Colonic mucosa (tissue), 4 donors: ENCODE measurements around the gene FNDC3B. TPM values are rescaled to one million over a fixed set of nuclear protein-coding genes. Genes with fewer than 3 reads are reported as not detected.

Experiments used
- DNase-seq: peaks from one replicate; pipeline ENCODE4 v3.0.0-alpha.2; 2020
- H3K27ac ChIP-seq: fragments of 200-600 bp; one replicate; pipeline ENCODE4 v1.8.0; 2021
- H3K27me3 ChIP-seq: fragments of 200-600 bp; one replicate; pipeline ENCODE4 v1.8.0; 2021
- H3K36me3 ChIP-seq: fragments of 200-600 bp; one replicate; pipeline ENCODE4 v1.8.0; 2021
- H3K4me1 ChIP-seq: fragments of 200-600 bp; one replicate; pipeline ENCODE4 v1.8.0; 2021; ENCODE audit warnings: mild to moderate bottlenecking
- H3K4me3 ChIP-seq: fragments of 200-600 bp; one replicate; pipeline ENCODE4 v1.8.0; 2021
- H3K9ac ChIP-seq, 2 donors: one replicate each; pipeline ENCODE4 v1.7.0; 2013; ENCODE audit warnings: control low read depth in 2 of 2, low read depth in 2 of 2, low read length in 2 of 2
- H3K9me3 ChIP-seq: fragments of 200-600 bp; one replicate; pipeline ENCODE4 v1.8.0; 2021
- intact Hi-C: fragments of 100-400 bp; cut with DNase I; formaldehyde crosslinking; loops from one replicate; pipeline ENCODE4 v1.14.1; 2022
- total RNA-seq, 2 donors: library from RNA; stranded (reverse); fragmentation: NEBNext Ultra II Directional in 1 of 2; extraction: Animal tissue kit (Norgen Biotek cat#: 25700) in 1 of 2; gene quantifications; one replicate each; pipeline ENCODE4 v1.2.1, GENCODE V29; 2021
- TF ChIP-seq, protein P1 (sequence below): fragments of 200-600 bp; IDR thresholded peaks from one replicate; pipeline ENCODE4 v1.8.0; 2022; ENCODE audit warnings: antibody characterized with exemption, mild to moderate bottlenecking
- donor health status: healthy.
- donor health status: DM: no; HTN: no; CAD: no.
- donor health status: DM: no; HTN: no; CAD: no.

Gene FNDC3B
- total RNA-seq, 2 donors from 2014 or later = 66.7 to 142 TPM

DNA sequence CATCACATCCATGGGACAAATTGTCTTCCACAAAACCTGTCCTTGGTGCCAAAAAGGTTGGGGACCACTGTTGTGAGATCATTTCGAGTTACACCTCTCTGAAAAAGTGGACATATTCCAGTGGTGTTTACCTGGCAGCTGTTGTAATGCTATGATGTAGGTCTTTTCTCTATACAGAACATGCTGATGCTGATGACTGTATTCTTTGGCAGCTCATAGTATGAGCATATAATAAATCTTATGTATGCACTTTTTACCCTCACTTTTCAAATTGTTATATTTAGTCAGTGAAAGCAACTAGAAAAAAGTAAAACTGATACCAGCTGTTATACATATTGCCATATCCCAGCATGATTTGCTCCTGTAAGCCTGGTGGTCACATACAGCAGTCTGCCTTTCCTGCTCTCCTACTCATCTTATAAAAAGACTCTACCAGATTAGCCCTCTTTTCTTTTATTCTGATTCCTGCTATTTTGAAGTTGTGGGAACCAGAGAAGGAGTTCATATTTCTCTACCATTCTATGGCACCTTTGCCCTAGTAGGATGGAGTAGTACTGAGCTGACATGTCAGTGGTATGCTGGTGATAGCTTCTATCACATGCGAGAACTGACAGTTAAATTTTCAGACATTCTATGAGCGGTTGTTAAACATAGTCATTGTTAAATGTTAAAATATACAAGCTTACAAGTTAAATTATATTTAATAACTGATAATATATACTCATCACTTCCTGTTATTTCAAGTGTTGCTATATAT lies 128.7 kb downstream of the FNDC3B start:
- Histone ChIP-seq H3K27me3 (no peaks in the 10 kb centered on the region), H3K4me3 (no peak overlapping the region), H3K4me1 (peaks cover 7% of the 10 kb centered on the region), H3K9ac (no peak overlapping the region), H3K36me3 (no peaks in the 10 kb centered on the region), H3K9me3 (no peaks in the 10 kb centered on the region), H3K27ac (no peak overlapping the region)
- TF ChIP-seq, protein P1, sequence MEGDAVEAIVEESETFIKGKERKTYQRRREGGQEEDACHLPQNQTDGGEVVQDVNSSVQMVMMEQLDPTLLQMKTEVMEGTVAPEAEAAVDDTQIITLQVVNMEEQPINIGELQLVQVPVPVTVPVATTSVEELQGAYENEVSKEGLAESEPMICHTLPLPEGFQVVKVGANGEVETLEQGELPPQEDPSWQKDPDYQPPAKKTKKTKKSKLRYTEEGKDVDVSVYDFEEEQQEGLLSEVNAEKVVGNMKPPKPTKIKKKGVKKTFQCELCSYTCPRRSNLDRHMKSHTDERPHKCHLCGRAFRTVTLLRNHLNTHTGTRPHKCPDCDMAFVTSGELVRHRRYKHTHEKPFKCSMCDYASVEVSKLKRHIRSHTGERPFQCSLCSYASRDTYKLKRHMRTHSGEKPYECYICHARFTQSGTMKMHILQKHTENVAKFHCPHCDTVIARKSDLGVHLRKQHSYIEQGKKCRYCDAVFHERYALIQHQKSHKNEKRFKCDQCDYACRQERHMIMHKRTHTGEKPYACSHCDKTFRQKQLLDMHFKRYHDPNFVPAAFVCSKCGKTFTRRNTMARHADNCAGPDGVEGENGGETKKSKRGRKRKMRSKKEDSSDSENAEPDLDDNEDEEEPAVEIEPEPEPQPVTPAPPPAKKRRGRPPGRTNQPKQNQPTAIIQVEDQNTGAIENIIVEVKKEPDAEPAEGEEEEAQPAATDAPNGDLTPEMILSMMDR = no peak
- intact Hi-C loops = no loop called here
- no peak for DNase-seq

DNA sequence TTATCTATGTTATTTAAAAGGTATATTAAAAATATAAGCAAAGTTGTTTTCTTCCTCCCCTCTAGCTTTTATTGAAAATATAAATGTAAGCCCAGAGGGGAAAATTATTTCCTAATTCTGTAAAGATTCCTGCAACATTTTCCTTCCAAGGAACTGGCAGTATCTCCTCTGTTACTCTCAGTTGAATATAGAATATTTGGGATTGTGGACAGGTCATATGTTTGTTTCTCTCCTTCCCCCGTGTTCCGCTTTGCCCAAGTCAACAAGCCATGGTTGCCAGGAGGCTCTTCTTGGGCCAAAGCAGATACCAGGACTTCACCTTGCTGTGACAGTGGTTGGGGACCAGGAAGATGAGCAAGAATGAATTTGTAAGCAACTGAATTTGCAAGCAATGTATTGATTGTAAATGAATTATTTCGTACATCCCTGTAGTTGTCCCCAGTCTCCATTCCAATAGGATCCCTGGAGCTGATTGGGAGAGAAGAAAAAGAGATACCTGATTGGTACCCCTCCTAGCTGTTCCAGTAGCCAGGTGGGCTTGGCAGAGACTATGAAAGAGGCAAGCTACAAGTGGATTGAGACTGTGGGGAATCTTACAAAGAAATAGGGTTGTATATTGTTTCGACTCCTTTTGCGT lies 130.8 kb downstream of the FNDC3B start:
- Histone ChIP-seq H3K4me3 (no peak overlapping the region), H3K9me3 (no peaks in the 10 kb centered on the region), H3K27me3 (no peaks in the 10 kb centered on the region), H3K4me1 (peaks cover 7% of the 10 kb centered on the region), H3K36me3 (no peaks in the 10 kb centered on the region), H3K9ac (no peak overlapping the region), H3K27ac (no peak overlapping the region)
- TF ChIP-seq, protein P1 = no peak
- intact Hi-C loops = no loop called here
- no peak for DNase-seq

DNA sequence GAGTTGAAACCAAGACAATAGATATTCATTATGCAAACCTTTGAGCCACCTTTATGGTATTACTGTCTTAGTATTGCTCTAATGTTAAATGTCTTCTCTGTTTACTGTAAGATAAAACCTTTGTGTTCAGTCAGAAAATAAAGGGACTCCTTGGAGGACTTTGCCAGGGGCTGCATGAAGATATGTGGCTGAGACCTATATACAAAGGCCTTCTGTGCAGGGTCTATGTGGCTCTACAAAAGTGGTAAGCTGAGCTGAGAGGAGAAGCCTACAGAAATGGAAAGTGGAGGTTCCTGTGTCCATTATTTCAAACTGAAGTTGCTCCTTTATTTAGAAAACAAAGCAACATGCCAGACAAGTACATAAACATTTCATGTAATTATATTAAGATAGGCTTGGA lies 131.5 kb downstream of the FNDC3B start:
- Histone ChIP-seq H3K36me3 (no peaks in the 10 kb centered on the region), H3K9me3 (no peaks in the 10 kb centered on the region), H3K27me3 (no peaks in the 10 kb centered on the region), H3K27ac (no peak overlapping the region), H3K4me1 (peaks cover 7% of the 10 kb centered on the region), H3K4me3 (no peak overlapping the region), H3K9ac (no peak overlapping the region)
- TF ChIP-seq, protein P1 = no peak
- intact Hi-C loops = no loop called here
- no peak for DNase-seq

DNA sequence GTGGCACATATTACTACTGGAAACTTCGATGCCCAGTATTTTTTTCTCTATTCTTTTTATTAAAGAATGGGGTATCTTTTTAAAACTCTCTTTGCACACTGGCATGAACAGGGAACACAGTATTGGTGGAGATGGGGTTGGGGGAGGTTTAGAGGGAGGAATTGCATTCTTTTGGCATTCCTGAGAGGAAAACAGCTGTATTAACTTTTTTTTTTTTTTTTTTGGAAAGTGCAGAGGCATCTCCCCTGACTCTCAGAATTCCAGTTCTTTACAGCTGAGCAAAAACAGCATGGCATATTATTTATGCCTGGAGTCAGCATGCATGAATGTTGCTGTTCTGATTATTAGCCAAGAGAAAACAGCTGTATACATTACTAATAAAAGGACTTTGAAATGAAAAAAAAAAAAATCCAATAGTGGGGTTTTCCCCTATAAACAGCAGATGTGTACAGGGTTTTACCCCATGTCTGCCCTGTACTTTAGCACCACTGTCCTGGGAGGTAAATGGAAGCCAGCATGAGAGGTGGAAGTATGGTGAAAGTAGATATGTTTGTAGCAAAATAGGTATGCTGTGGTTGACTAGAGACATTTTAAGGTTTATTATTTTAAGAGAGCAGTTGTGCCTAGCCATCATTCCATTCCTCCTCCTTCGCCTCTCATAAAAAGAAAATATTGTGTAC lies 132.2 kb downstream of the FNDC3B start:
- H3K27me3 ChIP-seq = no peaks in the 10 kb centered on the region
- TF ChIP-seq, protein P1 = no peak
- H3K9me3 ChIP-seq = no peaks in the 10 kb centered on the region
- H3K9ac ChIP-seq = no peak overlapping the region
- H3K4me1 ChIP-seq = peaks cover 7% of the 10 kb centered on the region
- DNase-seq = no peak
- no peaks in the 10 kb centered on the region for H3K36me3 ChIP-seq
- intact Hi-C loops = no loop called here
- no peak overlapping the region for H3K27ac ChIP-seq
- H3K4me3 ChIP-seq = no peak overlapping the region

DNA sequence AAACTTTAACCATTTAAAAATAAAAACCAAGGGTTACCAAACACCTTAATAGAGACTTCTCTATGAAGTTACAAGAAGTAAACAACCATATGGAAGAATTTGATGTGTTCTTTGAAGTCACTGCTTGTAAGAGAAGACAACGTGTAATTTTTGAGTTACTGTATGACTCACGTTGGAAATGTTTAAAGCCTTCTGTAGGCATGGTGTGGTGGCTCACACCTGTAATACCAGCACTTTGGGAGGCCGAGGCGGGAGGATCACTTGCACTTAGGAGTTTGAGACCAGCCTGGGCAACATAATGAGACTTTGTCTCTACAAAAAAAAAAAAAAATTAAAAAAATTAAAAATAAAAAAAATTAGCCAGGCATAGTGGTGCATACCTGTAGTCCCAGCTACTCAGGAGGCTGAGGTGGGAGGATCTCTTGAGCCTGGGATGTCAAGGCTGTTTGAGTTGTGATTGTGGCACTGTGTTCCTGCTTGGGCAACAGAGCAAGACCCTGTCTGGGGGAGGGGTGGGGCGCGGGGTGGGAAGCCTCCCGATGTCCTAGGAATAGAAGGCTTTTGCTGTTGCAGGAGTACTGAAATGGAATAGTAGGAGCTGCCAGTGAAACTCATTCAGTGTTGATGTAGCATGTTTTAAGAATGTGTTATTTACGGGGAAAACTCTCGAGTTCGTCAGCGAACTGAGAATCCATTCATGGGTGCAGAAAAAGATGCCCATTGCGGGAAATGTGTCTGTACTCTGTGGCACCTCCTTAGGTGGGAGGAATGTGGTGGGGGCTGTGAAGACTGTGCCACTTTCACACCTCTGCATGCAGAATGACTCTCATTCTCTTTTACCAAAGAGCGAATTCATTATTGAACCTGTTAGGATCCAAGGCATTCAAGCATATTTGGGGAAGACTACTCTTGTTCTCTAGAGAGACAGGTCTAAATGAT lies 134.2 kb downstream of the FNDC3B start:
- H3K36me3 ChIP-seq = no peaks in the 10 kb centered on the region
- H3K27ac ChIP-seq = no peak overlapping the region
- intact Hi-C loops = no loop called here
- TF ChIP-seq, protein P1 = no peak
- no peak overlapping the region for H3K4me3 ChIP-seq
- DNase-seq = no peak
- H3K9ac ChIP-seq = no peak overlapping the region
- no peaks in the 10 kb centered on the region for H3K9me3 ChIP-seq
- peaks cover 7% of the 10 kb centered on the region for H3K4me1 ChIP-seq
- H3K27me3 ChIP-seq = no peaks in the 10 kb centered on the region
